ENCODE measurements around the gene PBX4.
A peak's percentile ranks its signal among the peaks of the same experiment; 100 is the strongest.
"Not testable (repeated sequence)": the region's sequence is repeated elsewhere in the genome, so short reads cannot be mapped to it uniquely, and the experiment has no call there.

Gene PBX4

DNA sequence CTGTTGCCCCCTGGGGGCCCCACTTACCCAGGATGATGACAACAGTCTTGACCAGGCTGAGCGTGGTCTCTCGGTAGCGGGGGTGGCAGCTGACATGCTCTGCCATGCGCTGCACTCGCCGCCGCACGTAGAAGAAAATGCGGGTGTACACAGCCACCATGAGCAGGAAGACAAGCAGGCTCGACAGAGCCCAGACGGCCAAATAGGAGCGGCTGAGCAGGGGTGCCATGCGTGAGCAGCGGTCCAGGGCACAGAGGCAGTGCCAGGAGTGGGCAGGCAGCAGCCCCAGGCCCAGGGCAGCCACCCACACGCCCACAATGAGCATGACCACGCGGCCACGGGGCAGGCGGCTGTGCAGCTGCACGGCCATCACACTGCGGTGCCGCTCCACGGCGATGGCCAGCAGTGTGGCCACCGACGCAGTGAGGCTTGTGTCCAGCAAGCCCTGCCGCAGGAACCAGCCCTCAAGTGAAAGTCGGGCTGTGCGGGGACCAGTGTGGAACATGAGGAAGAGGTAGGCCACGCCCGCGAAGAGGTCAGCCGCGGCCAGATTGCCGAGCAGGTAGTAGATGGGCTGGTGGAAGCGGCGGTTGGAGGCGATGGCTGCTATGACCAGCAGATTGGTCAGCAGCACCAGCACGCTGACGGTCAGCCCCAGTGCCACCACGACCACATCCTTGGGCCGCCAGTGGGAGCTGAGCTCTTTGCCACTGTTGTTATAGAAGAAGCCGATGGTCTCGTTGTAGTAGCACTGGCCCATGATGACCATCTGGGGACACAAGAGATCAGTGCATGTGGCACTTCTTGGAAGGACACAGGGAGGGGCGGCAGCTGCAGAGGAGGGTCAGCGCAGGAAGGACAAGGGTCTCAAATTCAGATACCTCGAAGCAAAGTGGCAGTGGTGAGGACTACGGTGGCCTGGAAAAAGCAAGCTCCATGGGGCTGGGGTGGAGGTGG, 8.3 kb upstream of the PBX4 start:
- no peak for DNase-seq

GRCh38 chr19:19624032-19624570, 5.6 kb upstream of the PBX4 start:
- no peak for DNase-seq

DNA sequence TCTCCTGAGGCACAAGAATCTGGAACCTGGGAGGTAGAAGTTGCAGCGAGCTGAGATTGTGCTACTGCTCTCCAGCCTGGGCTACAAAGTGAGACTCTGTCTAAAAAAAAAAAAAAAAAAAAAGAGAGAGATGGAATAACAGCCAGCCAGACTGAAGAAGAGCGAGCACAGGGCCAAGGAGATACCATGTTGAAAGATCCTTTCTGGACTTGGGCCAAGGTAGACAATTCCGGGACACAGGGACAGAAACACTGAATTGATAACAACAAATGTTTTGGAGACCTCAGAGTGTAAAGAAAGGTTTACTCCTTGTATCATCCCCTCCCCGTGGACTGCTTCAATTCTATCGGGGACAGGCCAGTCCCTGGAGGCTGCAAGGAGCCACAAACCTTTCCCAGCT, 4.9 kb upstream of the PBX4 start:
- DNase-seq, result no peak

DNA sequence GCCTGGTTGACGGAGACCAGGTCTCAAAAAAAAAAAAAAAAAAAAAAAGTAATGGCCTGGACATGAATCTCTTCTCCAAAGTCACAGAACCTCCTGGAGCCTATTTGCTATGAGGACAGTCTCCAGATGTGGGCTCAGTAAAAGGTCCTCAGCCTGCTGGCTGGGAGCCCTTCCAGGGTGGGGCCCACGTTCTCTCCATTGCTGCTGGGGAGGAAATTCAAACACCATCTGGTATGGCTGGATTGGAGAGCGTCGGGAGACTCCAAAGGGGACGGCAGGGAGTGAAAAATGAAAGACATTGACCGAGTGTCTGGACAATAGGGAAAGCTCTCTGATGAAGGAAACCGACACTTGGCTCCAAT, 1.3 kb upstream of the PBX4 start:
- DNase-seq, result no peak

DNA sequence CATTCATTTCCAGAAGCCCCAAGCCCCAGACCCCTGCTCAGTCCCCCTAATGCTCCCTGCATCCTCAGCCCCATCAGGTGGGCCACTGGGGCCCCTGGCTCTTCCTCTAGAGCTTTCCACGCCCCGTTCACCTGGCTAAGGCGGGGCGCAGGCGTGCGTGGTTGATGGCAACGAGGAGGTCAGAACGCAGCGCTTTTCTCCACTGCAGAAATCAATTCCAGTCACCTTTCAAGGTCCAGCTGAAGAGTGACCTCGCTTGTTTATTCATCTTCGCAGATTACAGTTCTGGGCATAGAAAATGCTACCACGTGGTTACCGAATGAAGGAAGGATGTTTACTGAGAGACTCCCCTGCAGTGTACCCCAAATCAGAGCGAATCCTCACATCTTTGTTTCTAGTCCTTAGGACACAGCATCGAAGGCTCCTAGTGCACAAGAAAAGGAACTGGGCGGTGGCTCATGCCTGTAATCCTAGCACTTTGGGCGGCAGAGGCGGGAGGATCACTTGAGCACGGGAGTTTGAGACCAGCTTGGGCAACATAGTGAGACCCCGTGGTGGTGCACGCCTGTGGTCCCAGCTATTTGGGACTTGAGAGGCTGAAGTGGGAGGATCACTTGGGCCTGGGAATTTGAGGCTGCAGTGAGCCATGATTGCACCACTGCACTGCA, 828 bp upstream of the PBX4 start:
- no peak for DNase-seq

- no peak for DNase-seq
Observed at GRCh38 chr19:19615086-19615485, 3.4 kb downstream of the PBX4 start.

DNA sequence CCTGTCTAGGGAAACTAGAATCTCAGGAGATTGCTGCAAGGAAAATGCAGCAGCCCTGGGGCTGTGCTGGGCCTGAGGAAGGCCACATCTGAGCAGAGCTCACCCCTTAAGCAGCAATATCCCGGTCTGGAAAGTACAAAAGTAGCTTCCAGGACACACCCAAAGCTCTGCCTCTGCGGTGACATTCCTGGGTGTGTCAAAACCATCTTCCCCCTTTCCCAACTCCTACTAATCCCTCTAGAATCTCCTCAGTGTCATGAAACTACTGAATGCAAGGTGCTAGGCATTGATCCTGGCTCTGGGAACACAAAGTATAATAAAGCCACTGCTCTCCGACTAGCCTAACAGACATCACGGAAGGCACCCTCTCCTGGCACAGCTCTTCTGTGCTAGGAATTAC, 5.0 kb downstream of the PBX4 start:
- no peak for DNase-seq

GRCh38 chr19:19610376-19611202, 7.9 kb downstream of the PBX4 start:
- DNase-seq, result no peak

DNA sequence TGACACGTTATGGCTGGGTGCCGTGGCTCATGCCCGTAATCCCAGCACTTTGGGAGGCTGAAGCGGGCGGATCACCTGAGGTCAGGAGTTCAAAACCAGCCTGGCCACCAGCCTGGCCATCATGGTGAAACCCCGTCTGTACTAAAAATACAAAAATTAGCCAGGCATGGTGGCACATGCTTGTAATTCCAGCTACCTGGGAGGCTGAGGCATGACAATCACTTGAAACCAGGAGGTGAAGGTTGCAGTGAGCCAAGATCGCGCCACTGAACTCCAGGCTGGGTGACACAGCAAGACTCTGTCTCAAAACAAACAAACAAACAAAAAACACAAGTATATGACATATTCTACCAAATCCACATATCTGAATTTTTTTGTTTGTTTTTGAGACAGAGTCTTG, 11.8 kb downstream of the PBX4 start:
- not testable (repeated sequence) for DNase-seq

- peak; percentile 47 for DNase-seq
Observed at GRCh38 chr19:19606021-19606420, 12.5 kb downstream of the PBX4 start.

- DNase-seq, result no peak
Observed at GRCh38 chr19:19602713-19603324, 15.7 kb downstream of the PBX4 start.

- no peak for DNase-seq
Observed at GRCh38 chr19:19602136-19602712, 16.3 kb downstream of the PBX4 start.

GRCh38 chr19:19600793-19601330, 17.6 kb downstream of the PBX4 start:
- no peak for DNase-seq

- not testable (repeated sequence) for DNase-seq
Observed at GRCh38 chr19:19598728-19599451, 19.6 kb downstream of the PBX4 start.

DNA sequence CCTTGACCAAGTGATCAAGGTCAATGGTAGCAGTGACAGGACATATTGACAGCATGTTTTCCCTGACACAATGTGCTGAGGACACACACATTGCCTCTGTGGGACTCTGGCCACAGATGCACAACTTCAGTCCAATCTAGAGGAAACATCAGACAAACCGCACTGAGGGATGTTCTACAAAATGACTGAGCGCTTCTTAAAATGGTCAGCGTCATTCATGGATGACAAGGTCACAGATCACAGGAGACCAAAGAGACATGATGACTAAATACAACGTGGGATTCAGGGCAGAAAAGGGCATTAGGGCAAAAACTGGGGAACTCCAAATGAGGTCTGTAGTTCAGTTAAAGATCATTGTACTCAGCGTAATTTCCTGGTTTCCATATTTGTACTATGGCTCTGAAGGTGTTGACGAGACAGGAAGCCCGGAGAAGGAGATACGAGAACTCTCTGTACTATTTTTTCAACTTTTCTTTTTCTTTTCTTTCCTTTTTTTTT, 20.6 kb downstream of the PBX4 start:
- no peak for DNase-seq

DNA sequence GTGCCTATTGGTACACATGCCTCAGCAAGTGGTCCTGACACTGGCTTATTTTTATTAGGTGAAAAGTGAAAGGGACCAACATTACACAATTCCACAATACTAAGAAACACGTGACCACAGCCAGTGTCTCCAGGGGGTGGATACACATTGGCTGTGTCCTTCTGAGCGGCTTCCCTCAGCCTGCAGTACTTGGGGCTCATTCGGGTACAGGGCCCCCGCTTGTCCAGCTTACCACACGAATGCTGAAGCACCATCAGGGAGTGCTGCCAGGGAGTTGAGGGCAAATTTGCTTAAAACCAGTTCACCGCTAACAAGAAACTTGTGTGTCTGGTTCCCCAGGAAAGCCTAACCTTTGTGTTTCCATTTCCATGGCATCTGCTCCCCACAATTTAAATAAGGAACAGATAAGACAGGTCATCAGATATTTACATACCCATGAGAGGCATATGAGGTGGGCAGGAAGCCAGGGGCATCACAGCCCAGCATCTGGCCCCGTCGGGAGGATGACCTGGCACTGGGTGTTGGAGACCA, 23.3 kb downstream of the PBX4 start:
- no peak for DNase-seq

DNA sequence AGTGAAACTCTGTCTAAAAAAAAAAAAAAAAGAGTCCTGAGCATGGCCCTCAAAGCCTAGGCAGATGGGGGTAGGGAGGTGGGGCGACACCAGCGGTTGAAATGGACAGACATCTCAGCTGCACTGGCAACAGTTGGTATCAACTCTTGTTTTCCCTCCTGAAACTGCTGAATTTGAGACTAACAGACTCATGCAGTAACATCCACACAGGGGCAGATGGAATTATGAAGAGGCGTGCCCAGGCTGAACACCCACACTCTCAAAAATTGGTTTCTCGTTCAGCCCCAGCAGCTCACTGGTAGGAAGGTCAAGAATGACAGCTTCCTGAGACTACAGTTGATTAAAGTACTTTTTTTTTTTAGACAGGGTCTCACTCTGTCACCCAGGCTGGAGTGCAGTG, 24.1 kb downstream of the PBX4 start:
- DNase-seq, result peak; percentile 31

GRCh38 chr19:19592690-19593089, 25.8 kb downstream of the PBX4 start:
- DNase-seq, result no peak

DNA sequence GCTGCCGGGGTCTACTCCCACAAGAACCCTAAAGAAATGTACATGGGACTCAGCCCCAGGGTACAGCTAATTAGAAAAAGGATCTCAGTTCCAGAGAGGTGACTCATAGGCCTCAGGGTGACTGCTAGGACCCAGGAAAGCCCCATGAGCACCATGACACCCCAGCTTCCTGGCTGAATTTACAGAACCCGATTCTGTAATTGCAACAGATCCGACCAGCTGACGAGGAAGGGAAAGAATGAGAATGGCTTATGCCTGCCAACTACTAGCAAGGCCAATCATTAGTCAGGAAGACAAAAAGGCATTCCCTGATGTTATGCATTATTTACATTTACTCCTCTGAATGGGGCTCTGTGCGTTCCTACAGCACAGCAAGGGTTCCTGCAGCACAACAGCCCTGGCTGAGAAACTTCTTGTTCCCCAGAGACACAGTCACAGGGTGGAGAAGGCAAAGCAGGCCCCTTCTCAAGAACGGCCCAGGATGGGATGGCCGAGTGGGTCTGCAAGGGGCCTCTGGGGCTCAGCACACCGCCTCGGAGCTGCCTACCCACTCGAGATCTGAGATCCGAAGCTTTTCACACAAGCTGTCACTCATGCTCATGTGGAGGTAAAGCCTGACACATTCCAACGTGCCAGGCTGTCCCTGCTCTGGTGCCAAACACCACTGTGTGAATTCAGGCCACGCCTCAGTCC, 27.2 kb downstream of the PBX4 start:
- DNase-seq, result no peak

GRCh38 chr19:19588546-19588945, 29.9 kb downstream of the PBX4 start:
- DNase-seq, result no peak
